ENCODE results near the gene DLL4.

Gene DLL4

DNA sequence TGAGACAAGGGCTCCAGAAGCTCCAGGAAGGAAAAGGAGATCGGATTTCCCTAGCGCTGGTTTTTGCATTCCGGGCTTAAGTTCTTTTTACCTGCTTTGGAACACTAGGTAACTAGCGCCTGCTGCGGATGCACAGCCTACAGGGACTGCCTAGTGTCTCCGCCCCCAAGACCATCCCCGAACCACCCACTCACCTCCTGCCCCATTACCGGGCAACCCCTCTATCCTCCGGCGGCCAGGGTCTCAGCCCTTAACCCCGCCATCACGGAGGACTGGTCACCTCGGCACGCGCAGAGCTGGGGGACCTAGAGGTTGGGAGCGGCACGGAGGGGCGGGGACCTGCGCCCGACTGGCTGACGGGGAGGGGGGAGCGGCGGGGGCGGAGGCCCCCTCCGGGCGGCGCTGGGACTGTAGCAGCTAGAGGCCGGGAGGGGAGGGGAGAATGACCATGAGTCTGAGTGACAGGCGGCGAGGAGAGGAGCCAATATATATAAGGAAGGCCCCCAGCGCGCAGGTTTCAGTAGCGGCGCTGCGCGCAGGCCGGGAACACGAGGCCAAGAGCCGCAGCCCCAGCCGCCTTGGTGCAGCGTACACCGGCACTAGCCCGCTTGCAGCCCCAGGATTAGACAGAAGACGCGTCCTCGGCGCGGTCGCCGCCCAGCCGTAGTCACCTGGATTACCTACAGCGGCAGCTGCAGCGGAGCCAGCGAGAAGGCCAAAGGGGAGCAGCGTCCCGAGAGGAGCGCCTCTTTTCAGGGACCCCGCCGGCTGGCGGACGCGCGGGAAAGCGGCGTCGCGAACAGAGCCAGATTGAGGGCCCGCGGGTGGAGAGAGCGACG lies at the start of gene DLL4:
Gene DLL4 (plus strand): TSS at position 520 of the 839 bp plus-strand sequence. CDS start 329 bp downstream, outside the sequence.
- no peak for DNase-seq (ENCODE audit: low read depth)

GRCh38 chr15:40879609-40880008 lies 49.5 kb upstream of the DLL4 start:
- DNase-seq (ENCODE audit: low read depth), result no peak

GRCh38 chr15:40881351-40881750 lies 47.8 kb upstream of the DLL4 start:
- no peak for DNase-seq (ENCODE audit: low read depth)

DNA sequence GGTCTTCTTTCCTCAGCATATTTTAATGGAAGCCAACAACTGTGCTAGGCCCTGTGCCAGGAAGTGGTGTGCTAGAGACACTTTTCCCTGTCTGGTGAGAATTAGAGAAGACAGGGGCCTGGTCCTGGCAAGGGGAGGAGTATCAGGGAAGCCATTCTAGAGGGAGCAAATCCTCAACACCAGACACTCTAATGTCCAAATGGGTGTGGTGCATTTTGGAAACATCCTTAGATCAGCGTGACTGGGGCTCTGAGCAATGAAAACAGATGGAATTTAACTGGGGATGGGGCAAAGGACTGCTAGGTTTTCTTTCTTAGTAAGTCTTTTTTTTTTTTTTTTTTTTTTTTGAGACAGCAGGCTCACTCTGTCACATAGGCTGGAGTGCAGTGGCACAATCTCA lies 42.6 kb upstream of the DLL4 start:
- no peak for DNase-seq (ENCODE audit: low read depth)

DNA sequence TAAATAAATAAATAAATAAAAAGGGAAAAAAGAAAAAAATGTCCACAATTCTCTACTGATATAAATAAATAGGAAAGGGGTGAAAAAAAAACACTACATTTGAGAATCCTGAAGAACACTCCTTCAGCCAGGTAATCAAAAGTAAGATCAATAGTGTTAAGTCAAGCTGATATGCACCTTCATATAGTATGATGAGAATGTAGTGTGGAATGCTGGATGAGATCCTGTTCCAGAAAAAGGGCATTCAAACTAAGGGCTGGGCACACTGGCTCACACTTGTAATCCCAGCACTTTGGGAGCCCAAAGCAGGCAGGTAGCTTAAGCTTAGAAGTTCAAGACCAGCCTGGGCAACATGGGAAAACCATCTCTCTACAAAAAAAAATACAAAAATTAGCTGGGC lies 40.0 kb upstream of the DLL4 start:
- DNase-seq (ENCODE audit: low read depth), result no peak

- no peak for DNase-seq (ENCODE audit: low read depth)
Observed at GRCh38 chr15:40891138-40891537, 38.0 kb upstream of the DLL4 start.

DNA sequence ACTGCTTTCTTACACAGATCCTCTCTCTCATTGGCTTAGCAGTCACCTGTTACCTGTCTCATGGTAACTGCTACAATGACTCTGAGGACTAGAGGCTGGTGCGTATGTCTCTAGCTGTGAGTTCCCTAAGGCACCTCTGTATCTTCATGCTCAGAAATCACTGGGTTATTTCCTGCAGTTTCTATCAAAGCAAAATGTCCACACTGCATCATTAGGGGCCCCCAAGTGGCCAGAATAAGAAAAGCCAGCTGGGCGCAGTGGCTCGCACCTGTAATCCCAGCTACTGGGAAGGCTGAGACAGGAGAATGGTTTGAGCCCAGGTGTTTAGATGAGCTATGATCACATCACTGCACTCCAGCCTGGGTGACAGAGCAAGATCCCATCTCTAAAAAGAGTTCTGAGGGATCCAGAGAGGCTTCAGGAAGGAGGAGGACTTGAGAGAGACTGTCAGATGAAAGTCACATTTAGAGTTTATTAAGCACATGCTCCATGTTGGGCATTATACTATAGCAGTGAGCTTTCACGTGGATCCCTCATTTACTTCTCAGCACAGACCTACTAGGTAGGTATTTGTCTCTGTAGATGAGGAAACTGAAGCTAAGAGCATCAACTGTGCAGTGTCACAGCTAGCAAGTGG lies 37.2 kb upstream of the DLL4 start:
- DNase-seq (ENCODE audit: low read depth), result no peak

GRCh38 chr15:40892447-40893012 lies 36.6 kb upstream of the DLL4 start:
- DNase-seq (ENCODE audit: low read depth), result no peak

- no peak for DNase-seq (ENCODE audit: low read depth)
Observed at GRCh38 chr15:40893019-40893670, 36.0 kb upstream of the DLL4 start.

GRCh38 chr15:40893733-40894680 lies 35.1 kb upstream of the DLL4 start, which contains the start of gene VPS18:
Gene VPS18 (plus strand): TSS chr15:40894450. CDS start chr15:40894769, 319 bp downstream.
- DNase-seq (ENCODE audit: low read depth), result peak; percentile 98

GRCh38 chr15:40894681-40895448 lies 34.3 kb upstream of the DLL4 start:
- DNase-seq (ENCODE audit: low read depth), result peak; percentile 52

DNA sequence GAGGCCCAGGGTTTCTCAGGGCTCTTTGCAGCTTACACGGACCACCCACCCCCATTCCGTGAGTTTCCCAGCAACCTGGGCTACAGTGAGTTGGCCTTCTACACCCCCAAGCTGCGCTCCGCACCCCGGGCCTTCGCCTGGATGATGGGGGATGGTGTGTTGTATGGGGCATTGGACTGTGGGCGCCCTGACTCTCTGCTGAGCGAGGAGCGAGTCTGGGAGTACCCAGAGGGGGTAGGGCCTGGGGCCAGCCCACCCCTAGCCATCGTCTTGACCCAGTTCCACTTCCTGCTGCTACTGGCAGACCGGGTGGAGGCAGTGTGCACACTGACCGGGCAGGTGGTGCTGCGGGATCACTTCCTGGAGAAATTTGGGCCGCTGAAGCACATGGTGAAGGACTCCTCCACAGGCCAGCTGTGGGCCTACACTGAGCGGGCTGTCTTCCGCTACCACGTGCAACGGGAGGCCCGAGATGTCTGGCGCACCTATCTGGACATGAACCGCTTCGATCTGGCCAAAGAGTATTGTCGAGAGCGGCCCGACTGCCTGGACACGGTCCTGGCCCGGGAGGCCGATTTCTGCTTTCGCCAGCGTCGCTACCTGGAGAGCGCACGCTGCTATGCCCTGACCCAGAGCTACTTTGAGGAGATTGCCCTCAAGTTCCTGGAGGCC lies 29.5 kb upstream of the DLL4 start:
- DNase-seq (ENCODE audit: low read depth), result no peak

DNA sequence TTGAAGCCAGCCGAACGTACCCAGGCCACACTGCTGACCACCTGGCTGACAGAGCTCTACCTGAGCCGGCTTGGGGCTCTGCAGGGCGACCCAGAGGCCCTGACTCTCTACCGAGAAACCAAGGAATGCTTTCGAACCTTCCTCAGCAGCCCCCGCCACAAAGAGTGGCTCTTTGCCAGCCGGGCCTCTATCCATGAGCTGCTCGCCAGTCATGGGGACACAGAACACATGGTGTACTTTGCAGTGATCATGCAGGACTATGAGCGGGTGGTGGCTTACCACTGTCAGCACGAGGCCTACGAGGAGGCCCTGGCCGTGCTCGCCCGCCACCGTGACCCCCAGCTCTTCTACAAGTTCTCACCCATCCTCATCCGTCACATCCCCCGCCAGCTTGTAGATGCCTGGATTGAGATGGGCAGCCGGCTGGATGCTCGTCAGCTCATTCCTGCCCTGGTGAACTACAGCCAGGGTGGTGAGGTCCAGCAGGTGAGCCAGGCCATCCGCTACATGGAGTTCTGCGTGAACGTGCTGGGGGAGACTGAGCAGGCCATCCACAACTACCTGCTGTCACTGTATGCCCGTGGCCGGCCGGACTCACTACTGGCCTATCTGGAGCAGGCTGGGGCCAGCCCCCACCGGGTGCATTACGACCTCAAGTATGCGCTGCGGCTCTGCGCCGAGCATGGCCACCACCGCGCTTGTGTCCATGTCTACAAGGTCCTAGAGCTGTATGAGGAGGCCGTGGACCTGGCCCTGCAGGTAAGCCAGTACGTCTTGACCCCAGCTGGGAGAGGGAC lies 28.7 kb upstream of the DLL4 start:
- no peak for DNase-seq (ENCODE audit: low read depth)

GRCh38 chr15:40901053-40901443 lies 28.1 kb upstream of the DLL4 start:
- no peak for DNase-seq (ENCODE audit: low read depth)

GRCh38 chr15:40902605-40903561 lies 26.3 kb upstream of the DLL4 start:
- DNase-seq (ENCODE audit: low read depth), result no peak

DNA sequence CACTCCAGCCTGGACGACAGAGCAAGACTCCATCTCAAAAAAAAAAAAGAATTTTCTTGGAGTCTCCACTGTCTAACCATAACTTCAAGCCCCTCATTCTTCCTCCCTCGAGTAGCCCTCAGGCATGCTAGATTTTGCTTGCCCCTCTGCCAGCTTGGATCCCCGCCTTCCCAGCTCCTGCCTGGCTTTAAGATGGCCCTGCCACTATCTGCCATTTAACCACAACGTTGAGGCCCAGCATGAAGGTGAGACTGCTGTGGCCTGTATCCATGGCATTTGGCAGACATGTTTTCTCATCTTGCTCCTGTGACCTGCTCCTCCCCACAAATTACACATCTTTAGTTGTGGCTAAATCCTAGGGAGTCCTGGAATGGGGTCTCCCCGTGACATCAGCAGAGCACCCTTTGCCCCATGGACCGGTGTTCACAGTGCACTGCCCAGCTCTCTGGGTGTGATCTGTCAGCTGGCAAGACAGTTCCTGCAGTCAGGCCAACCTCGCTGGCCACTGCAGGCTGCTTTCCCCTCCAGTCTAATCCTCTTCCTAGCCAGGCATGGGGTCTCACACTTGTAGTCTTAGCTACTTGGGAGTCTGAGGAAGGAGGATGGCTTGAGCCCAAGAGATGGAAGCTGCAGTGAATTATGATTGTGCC lies 24.5 kb upstream of the DLL4 start:
- no peak for DNase-seq (ENCODE audit: low read depth)

All from activated T-cell treated with anti-CD3 and anti-CD28 coated beads for 48 hours (primary cell).